GM18511 (cell line): Measurements from ENCODE around the gene CCDC88C.
"Not testable (repeated sequence)": the region's sequence is repeated elsewhere in the genome, so short reads cannot be mapped to it uniquely, and the experiment has no call there.

Experiments used
- ATAC-seq: cut with Tn5 transposase; IDR thresholded peaks from one replicate; pipeline ENCODE4 v1.9.1; 2021; ENCODE audit warnings: mild to moderate bottlenecking, moderate library complexity; ENCODE audit not compliant: unreplicated experiment

CCDC88C gene

DNA sequence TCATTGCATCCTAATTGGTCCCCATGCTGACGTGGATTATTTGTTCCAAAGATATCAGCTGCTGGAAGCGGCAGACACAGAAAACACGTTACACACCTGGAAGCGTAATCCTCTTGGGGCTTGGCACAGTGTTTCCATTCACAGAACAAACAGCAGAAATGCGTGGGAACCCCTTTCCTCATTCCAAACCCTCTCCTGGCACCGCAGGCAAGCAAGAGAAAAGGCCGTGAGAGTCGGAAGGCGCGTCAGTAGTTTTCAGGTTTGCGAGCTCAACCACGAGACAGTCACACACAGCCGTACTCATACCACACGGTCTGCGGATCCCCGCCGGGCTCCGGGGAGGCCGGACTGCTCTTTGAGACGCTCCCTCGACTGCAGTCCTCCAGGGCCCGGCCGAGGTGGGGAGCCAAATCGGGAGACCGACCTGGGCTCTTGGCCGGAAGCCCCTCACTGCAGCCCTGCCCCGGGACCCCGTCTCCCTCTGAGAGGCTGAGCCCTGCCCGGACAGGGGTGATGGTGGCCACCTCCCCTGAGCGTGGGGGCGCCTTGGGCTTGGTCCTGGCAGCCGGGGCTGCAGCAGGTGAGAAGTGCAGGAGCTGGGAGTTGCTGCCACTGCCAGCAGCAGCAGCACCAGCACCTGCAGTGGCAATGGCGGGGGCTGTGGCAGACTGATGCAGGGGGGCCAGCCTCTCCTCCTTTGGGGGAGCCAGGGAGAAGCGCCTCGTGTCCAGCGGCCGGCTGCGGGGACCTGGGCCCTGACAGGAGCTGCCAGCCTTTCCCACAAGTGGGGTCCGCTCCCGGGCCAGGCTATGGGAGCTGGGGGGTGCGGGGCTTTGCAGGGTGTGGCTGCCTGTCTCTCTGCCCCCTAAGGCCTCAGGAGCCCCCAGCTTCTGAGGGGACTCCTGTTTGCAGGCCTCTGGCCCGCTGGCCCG is 145.0 kb downstream of the CCDC88C start:
- no peak for ATAC-seq

DNA sequence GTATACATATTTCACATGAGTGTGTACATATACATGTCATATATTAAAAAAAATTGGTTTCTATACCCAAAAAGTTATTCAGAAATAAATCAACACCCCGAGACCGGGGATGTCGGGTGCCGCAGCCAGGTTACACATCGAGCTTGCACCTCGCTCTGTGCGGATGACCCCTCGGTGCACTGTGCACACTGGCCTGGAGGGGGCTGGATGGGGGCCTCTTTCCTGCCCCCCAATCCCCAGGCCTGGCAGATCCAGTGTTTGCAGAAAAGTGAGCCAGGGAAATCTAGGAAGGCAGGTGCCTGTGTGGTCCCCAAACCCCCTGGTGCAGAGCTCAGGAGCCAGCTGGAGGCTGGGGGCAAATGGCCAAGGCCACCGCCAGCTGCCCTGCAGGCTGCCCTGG is 146.0 kb downstream of the CCDC88C start:
- no peak for ATAC-seq

DNA sequence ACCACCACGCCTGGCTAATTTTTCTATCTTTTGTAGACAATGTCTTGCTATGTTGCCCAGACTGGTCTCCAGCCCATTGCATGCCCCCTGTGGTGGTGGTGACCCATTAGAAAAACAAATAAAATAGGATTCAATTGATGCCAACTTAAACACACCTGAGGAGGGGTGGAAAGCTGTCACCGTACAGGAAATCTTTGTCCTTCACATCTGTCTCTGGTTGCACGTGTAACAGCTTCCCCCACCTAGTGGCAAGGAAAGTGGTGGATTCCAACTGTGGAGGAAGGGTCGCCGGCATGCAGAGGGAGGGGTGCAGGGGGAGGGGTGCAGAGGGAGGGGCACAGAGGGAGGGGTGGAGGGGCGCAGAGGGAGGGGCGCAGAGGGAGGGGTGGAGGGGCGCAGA is 147.0 kb downstream of the CCDC88C start:
- ATAC-seq: no peak

DNA sequence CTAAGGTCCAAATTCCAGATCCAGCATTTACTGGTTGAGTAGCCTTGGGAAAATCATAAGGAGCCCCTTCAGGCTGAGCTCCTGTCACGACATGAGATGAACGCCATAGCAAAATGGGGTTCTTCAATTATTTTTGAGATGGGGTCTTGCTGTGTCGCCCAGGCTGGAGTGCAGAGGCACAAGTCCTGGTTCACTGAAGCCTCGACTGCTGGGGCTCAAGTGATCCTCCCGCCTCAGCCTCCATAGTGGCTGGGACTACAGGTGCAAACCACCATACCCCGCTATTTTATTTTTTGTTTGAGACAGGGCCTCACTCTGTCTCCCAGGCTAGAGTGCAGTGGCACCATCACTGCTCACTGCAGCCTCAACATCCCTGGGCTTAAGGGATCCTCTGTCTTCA is 147.4 kb downstream of the CCDC88C start:
- ATAC-seq: no peak

DNA sequence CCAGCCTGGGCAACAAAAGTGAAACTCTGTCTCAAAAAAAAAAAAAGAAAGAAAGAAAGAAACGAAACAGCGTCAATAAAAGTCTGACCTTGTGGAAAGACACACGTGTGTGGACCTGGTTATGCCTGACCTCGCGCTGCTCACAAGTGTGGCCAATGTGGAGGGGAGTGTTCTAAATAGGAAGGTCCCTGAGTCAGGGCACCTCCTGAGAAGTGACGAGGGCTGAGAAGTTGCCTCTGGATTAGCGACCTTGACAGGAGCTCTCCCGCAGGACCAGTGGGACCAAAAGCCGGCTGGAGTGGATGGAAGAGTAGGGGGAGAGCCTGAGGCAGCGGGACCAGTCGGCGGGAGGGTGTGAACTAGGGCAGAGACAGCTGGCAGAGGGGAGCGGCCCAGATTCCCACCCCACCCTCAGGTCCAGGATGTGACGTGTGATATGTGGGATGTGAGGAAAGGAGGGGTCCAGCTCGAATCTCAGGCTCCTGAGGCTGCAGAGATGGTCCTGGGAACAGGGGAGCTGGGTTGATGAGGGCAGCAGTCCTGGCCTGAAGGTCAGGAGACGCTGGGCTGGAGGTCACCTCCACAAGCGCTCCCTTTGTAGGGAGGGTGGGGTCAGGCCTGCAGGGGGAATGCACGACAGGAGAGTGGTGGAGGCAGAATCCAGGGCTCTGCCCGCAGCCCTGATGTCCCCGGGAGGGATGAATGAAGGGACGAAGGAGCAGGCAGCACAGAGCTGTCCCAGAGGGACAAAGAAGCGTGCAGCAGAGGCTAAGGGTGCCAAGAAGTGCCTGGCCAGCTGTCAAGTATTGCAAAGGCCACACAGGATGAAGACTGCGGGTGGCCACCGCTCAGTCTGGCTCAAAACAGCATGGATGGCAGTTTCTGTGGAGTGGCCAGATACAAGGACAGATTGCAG is 148.3 kb downstream of the CCDC88C start:
- ATAC-seq: no peak

DNA sequence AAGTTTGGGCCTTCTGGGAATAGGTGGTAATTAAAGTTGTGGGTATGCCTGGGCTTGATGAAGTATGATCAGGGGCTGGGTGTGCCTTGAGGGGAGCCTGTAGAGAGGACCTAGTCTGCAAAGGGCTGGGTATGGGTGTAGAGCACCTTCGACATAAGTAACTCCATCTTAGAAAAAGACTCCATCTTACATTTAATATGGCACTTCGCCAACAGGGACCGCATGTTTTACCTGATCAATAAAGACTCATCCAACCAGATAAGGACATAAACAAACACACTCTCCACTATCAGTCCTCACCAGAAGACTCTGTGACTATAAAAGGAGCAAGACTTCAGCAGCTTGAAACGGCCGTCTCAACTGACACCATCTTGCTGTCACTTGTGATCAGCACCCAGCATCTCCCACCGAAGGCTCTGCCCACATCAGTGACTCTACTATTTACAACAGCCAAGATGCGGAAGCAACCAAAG is 149.6 kb downstream of the CCDC88C start:
- ATAC-seq: no peak

DNA sequence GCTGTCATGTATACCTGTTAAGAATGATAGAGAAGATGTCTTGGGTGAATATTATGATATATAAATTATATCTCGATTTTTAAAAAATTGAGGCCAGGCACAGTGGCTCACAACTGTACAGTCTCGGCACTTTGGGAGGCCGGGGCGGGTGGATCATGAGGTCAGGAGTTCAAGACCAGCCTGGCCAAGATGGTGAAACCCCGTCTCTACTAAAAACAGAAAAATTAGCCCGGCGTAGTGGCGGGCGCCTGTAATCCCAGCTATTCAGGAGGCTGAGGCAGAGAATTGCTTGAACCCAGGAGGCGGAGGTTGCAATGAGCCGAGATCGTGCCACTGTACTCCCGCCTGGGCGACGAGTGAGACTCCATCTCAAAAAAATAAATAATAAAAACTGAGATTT is 151.3 kb downstream of the CCDC88C start:
- ATAC-seq: not testable (repeated sequence)

DNA sequence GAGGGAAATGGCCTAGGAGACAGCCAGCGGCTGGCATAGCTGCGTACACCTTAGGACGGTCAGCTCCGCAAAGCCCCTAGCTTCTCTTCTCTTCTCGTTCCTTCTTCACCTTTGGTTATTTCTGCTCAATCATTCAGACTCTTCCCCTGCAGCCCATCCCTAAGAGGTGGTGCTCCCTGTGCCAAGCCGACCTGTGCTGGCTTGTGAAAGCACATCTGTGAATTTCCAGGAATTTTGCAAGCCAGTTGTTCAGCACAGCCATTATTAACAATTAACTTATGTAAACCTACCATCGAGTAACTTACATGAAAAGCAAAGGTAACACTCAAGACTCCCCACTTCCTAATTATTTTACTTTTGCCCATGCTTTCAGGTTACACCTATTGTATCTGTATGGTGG is 152.2 kb downstream of the CCDC88C start:
- ATAC-seq: no peak

DNA sequence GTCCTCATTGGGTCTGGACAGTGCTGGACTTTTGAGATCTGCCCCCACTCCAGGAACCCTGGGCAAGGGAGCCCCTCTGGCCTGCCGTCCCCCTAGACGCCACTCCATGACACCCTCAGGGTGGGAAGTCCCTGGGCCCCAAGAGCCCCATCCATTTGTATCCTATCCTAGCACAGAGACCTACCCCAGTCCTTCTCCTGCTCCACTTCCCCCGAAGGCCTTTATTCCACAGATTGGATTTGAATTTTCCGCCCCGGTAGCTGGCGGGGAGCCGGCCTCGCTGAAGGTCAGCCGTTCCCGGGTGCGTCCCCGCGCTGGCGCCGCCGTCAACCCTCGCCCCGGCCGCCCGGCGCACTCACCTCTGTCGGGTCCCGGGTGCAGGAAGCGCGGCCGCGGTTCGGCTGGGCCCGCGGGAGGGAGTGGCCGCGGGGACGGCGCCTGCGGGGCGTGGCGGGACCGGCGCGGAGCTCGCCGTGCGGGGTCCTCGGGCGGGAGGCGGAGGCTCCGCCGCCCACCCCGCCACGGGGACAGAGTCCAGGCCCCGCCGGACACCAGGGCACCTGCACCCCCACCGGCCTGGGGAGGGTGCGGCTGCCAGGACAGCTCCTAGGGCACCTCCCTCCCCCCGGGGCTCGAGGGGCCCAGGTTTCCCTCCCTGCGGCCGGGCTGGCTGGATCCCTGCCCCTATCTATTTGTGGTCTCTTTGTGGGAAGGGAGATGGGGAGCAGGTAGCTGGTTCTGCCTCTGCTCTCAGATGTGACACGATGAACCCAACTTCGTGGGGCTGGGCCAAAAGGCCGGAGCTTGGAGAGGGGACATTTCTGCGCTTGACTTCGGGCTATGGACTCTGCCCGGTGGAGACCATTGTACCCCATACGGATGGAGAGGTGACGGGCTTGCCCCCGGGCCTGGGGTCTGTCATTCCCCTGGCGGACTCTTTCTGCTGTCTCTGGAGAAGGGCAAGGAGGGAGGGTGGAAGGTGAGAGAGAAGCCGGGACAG is 153.2 kb downstream of the CCDC88C start:
- ATAC-seq: no peak

DNA sequence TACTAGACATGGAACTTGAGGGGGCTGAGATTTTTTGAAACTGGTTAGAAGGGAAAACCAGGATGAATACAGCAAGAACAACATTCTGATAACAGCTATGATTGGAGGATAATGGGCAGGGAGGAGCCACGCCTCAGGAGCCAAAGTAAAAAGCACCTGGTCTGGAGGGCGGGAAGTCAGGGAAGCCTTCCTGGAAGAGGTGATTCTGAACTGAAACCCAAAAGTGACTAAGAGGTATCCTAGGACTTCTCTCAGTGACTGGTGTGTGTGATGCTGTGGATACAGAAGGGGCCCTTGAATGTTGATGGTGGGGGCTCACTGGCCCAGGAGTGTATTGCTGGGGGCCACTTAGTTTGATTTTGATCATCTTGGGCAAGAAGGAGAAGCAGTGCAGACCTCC is 154.3 kb downstream of the CCDC88C start:
- no peak for ATAC-seq

DNA sequence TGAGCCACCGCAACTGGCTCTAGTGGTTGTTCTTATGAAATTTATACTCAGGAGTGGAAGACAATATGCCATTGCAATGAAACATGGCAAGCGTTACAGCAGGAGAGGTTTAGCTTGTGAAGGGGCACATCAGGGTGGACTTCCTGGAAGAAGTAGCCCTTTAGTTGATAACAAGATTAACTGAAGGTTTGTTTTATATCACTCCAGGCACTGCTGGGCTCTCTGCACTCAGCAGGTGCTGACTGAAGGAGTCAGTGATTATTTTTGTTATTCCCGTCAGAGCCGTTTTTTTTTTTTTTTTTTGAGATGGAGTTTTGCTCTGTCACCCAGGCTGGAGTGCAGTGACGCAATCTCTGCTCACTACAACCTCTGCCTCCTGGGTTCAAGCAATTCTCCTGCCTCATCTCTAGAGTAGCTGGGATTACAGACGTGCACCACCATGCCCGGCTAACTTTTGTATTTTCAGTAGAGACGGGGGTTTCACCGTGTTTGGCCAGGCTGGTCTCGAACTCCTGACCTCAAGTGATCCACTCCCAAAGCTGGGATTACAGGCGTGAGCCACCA is 155.6 kb downstream of the CCDC88C start:
- ATAC-seq: no peak

DNA sequence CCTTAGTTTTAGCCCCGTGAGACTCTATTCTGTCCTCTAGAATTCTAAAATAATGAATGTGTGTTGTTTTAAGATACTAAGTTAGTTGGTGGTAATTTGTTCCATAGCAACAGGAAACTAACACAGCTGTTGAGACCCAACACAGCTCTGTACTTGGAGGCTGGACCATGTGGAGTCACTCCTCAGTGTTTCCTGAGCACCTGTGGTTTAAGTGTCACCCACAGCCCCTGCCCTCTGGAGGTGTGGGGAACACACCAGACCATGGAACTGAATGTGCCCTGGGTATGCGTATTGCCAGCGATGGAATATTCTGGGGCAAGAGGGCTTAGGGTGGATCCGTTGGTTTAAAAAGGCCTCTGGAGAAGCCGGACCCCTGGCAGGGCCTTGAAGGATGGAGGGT is 156.5 kb downstream of the CCDC88C start:
- ATAC-seq: no peak

DNA sequence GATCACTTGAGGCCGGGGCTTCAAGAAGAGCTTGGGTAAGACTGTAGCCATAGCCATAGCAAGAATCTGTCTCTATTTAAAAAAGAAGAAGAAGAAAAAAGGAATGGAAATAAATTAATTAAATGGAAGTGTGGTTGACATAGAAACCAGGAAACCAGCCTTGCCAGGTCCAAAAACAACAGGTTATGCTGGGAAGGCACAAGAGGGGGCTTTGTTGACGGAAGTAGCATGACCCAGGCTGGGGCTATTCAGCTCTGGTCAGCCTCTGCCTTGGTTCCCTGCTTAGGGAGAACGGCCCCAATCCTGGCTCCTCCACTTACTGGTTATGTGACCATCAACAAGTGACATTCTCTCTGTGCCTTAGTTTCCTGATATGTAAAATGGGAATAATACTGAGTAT is 158.7 kb downstream of the CCDC88C start:
- no peak for ATAC-seq

DNA sequence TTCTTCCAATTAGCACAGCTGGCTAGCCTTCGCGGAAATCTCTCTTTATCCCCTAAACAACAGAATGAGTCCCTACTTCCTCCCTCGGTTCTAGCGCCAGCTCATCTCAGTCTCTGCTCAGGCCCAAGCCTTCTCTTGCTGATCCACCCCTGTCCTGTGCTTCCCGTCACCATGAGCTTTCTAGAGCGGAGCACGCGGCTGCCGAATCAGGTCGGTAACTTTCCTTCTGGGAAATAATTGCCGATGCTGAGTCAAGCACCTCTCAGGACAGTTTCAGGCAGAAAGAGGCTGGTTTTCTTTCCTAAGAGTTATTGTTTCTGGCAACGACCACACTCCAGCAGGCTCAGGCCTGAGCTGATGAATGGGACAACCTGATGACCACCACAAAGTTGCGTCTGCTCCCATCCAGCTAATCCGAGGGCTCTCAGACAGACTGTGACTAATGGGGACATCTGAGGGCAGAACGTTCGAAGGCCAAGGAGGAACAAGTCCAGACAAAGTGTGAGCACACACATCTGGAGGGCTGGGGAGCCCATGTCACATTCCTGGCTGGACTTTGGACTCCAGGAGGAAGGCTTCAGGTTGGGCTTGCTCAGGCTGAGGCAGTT is 159.5 kb downstream of the CCDC88C start:
- no peak for ATAC-seq

DNA sequence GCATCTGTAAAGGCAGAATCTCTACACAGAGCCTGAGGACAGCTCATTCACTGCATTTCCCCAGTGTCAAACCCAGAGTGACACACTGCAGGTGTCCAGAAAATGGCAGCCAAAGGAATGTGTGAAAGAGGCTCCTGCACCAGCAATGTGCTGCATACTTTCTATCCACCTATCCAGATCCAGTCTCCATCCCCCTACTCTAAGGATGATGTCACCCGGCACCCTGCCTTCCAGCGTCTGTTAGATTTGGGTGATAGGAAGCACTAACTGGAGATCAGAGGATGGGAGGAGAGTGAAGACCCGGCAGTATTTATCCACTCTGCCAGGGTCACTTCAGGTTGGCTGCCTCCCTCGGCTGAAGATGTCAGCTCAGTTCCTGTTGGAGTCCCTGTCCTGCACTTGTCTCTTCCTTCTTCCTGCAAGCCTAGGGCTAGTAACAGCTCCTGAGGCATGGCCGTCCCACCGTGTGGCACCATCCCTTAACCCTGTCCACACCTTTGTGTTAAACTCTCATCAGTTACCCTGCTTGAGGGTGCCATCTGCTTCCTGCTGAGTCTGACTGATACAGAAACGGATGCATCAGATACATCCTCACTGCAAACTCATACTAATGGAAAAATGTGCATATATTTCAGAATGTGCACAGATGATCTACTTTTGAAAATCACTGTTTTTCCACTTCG is 160.2 kb downstream of the CCDC88C start:
- ATAC-seq: no peak

DNA sequence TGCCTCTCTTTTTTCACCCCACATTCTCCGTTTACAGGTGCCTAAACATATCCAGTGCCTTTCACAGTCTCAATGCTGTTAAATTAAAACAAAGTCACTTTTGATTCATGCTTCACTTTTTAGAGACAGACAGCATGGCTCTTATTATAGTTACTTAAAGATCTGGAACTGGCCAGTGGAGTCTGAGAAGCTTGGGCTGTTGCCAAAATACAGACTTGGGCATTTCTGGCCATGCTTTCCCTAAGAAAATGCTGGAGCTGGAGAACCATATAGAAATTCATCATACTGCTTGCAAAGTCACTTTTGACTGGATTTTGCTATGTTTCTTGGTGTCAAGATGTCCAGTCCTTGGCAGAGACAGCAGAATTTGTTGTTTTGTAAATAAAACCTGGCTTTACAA is 161.0 kb downstream of the CCDC88C start:
- ATAC-seq: no peak

DNA sequence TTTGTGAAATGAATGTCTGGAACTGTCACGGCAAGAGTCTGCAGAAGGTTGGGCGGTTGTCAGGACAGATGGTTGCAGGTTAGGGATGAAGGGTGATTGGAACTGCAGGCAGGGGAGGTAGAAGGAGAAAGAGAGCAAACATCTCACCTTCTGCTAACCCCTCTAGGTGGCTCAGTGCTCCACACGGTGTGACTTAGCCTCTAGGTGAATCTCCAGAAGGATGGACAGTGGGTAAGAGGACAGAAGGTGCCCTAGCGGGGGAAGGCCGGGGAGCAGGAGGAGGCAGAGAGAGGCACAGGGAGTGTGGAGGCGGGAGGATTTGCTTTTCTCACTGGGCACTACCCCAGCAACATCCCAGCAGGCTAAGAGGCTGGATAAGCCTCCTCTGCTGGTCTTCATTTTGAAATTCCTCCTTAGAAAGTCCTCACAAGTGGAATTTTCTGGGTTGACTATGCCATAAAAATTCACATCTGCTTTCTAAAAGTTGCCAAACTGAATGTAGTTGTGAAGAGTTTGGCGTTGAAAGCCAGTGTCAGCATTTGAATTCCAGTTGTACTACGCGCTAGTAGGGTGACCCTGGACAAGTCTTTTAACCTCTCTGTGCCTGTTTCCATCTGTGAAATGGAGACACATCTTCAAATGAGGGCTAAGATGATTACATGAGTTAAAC is 162.5 kb downstream of the CCDC88C start:
- ATAC-seq: no peak

DNA sequence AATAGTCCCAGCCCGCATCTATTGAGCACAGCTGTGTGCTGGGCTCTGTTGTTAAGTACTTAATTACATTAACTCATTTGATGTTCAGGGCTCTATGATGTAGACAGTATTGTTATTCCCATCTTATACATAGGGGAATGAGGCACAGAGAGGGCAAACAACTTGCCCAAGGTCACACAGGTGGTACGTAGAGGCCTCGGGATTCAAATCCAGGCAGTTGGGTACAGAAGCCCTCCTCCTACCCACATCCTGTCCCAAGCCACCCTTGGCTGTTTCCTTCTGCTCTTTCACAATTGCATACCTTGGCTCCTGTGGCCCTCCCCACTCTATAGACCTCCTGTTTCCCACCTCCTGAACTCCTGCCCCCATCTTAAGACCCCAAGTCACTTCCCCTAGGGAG is 163.2 kb downstream of the CCDC88C start:
- ATAC-seq: no peak
